HG03354 (cell line): Measurements from ENCODE around the gene MOB3A.
A peak's percentile ranks its signal among the peaks of the same experiment; 100 is the strongest.
"Not testable (repeated sequence)": the region's sequence is repeated elsewhere in the genome, so short reads cannot be mapped to it uniquely, and the experiment has no call there.

Experiments used
- ATAC-seq: cut with Tn5 transposase; IDR thresholded peaks from one replicate; pipeline ENCODE4 v1.9.1; 2021; ENCODE audit warnings: mild to moderate bottlenecking; ENCODE audit not compliant: unreplicated experiment, poor library complexity, severe bottlenecking

The MOB3A gene

DNA sequence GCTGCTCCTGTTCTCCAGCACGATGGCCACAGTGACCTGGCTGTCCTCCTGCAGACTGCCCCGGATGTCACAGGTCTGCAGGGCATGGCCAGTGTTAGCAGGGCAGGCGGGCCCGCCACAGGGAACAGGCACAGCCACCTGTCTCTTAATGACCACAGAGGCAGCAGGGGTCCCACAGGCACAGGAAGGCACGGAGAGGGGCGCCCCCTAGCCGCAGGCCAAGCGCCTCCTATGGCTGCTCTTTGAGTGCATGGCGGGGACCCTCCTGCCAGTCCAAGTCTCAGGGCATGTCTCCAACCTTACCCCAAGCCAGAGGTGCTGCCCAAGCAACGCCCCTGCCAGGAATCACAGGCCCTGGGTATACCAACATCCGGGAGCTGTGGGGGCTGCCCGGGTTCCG is 14.7 kb upstream of the MOB3A start:
- ATAC-seq, result no peak

DNA sequence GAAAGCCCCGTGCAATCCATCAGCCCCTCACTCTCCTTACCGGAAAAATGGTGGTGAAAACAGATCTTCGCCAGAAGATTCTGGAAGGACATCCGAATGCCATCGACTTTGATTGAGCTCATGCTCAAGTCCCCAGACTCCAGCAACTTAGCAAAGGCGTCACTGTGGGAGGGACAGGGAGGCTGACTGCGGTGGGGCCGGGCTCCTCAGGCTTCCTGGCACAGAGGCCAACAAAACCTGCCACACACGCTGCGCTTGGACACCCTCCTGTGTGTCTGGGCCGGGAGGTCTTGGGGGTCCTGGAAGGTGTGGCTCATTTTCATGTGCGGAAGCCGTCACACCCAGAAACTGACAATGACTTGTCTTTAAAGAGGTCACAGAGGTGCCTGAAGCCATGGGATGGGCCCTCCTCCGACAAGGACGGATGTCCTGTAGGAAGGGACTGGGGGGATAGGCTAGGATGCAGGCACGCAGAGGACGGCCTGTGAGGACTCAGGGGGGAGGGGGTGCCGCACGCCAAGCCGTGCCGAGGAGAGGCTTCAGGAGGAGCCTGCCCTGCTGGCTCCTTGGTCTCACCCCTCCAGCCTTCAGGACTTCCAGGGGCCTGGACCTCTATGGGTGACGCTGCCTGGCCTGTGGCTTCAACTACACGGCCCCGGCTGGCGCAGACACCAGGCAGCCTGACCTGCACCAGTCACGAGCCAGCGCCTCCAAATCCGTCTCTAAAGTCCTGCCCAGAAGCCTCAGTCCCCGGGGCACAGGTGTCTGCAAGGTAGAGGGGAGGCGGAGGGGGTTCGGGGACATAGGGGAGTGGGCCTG is 13.1 kb upstream of the MOB3A start:
- ATAC-seq, result no peak

DNA sequence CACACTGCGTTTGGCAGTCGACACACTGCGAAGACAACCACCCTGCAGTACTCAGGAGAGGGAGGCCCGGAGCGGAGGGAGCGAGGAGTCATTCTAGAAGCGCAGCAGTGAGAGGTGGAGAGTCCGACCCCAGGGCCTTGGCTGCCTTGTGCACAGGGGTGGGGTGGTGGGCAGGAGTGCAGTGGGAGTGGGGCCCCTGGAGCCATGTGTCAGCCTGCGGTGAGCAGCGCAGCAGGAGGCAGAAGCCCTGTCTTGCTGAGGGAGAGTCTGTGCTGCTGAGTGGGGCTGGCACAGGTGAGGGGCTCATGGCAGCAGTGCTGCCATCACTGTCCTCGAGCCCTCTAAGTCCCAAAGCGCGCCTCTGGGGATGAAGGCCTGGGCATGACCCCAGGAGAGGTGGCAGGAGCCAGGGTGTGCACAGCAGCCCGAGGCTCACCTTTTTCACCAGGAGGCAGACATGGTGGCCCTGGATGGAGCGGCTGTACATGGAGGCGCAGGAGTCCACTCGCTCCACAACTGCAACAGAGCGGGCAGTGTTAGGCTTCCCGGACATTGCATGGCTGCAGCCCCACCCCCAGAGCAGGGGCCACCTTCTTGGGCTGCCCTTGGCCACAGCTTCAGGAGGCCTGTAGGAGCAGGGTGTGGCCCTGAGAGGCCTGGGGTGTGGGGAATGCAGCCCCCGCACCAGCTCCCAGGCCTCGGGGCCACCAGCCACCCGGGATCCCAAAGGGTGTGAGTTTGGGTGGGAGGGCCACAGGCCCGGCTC is 12.3 kb upstream of the MOB3A start:
- no peak for ATAC-seq

DNA sequence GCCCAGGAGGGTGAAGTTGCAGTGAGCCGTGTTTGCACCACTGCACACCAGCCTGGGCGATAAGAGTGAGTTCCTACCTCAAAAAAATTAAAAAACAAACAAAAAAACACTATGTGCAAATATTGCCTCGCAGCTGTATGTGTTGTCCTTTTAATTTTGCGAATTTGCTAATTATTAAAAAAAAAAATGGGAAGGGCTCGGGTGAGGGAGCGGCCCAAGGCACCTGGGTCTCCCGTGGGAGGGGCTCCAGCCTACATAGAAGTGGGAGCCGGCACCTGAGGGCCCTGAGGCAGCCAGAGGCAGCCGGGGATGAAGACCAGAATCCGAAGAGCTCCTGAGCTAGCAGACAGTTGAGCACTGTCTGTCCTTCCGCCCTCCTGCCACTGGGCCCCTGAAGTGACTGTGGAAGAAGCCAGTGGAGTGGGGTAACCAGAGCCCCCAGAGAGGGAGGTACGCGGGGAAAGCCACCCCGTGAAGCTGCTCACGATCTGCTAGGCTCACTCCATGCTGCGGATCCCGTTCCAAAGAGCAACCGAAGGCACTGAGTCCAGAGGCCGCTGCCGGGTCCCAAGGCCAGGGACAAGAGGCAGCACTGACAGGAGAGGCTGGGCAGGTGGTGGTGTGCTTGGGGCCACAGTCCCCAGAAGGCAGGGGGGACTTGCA is 7.0 kb upstream of the MOB3A start:
- ATAC-seq, result no peak

DNA sequence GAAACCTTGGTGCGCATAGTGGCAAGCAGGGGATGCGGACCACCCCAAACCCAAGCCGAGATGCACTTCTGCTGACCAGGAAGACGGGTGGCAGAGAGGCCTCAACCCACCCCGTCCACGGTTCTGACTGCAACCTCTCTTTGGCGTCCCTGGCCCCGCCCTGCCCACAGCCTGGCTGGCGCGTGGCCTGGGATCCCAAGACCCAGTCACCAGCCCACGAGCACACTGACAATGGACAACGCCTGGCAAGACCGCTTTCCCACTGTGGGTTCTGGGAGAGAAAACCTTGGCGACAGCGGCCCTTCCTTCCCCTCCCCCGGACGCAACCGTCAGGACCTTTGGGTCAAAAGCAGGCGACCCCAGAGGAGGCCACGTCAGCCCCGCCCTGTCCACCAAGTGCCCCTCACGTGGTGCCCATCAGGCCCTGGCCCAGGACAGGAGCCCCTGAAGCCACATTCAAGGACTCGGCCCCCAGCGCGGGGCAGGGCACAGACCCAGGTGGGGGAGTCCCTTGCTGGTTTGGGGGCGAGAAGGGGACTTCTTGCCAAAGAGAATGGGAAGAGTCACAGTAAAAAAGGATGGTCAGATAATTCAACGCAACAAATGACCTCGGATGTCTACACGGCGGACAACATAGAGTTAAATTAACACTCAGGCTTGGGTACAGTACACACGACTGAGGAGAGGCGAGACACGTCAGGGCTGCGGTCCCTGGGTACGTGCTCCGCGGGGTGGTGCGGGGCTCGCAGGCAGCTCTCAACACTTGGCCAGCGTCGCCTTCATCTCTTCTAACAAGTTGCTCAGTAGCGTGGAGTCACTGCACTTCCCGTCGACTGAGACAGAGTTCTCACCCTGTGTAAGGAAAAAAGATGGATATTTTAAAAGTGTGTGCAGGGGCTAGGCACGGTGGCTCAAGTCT is 5.5 kb upstream of the MOB3A start:
- no peak for ATAC-seq

DNA sequence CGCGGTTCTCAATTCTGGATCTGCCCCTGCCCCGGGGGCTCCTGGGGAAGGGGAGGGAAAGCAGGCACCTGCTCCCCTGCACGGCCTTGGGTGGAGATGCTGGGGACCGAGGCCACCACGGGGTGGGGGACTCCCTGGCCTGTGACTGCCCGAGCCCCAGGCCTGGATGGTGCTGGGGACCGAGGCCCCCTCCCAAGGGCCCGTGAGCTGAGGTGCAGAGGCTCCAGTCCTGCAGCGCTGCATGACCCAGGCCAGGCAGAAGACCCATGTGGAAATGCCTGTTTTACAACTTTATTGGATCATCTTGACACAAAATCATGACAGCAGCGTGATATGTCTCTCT is 4.6 kb upstream of the MOB3A start:
- ATAC-seq, result no peak

DNA sequence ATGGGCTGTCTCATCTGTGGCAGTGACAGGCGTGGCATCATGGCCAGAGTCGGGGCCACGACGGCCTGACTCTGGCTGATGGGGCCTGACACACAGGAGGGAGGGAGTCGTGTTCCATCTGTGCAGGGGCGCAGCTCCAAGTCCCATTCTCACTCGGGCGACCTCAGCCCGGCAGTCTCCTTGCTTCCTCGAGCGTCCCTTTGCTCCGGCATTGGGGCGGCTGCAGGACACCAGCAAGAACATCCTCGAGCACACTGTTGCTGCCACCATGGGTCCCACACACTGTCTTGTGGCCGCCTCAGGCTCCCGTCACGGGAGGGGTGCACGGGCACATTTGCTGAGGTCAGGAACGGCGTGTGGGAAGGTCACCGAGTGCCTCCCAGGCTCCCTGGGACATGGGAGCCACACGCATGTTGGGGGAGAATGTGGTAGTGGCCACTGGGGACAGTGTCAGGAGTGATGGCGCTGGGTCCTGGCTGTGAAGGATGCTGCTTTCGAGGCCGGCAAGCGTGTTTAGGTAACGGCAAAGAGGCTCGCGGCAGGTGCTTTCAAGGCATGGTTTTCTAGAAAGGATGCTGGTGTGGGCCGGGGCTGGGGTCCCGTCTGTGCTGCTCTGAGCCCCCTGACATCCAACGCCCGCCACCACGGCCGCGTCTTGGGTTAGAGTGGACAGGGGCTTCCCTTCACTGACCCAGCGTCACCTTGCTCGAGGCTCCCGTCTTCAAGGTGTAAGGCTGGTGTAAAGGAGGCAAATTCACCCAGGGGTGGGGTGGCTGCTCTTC is 4.0 kb upstream of the MOB3A start:
- ATAC-seq, result no peak

DNA sequence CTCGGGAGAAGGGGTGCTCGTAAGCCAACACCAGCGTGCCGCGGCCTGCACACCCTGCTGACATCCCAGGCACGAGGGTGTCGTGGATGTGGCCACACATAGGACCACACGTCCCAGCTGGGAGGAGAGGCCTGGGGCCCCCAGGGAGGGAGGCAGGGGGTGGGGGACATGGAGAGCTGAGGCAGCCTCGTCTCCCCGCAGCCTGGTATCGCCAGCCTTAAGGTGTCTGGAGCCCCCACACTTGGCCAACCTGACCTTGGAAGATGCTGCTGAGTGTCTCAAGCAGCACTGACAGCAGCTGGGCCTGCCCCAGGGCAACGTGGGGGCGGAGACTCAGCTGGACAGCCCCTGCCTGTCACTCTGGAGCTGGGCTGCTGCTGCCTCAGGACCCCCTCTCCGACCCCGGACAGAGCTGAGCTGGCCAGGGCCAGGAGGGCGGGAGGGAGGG is 3.0 kb upstream of the MOB3A start:
- ATAC-seq, result no peak

DNA sequence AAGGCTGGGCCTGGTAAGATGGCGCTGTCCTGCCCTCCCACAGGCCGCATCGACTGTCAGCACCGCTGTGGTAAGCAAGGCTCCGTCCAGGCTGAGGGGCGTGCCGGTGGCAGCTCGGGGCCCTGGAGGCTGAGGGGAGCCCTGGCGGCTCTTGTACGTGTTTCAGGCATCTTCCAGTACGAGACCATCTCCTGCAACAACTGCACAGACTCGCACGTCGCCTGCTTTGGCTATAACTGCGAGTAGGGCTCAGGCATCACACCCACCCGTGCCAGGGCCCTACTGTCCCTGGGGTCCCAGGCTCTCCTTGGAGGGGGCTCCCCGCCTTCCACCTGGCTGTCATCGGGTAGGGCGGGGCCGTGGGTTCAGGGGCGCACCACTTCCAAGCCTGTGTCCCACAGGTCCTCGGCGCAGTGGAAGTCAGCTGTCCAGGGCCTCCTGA is 1.8 kb upstream of the MOB3A start:
- ATAC-seq, result no peak

DNA sequence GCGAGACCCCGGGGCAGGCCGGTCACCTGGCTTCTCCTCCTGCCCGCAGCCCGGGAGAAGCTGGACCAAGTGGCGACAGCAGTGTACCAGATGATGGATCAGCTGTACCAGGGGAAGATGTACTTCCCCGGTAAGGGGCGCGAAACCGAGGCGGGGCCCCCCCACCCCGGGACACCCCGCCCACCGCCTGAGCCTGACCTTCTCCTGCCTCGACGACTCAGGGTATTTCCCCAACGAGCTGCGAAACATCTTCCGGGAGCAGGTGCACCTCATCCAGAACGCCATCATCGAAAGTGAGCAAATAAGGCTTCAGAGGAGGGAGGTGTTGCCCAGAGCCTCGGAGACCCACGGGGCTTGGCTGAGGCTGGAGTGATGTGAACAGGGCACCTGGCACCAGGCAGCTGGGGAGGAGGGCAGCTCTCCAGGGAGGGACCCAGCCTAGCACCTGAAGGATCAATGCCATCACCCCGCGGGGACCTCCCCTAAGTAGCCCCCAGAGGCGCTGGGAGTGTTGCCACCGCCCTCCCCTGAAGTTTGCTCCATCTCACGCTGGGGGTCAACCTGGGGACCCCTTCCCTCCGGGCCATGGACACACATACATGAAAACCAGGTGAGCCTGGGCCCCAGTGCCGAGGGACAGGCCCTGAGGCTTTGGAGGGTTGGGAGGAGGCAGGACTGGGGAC is 1.2 kb upstream of the MOB3A start:
- ATAC-seq, result no peak

DNA sequence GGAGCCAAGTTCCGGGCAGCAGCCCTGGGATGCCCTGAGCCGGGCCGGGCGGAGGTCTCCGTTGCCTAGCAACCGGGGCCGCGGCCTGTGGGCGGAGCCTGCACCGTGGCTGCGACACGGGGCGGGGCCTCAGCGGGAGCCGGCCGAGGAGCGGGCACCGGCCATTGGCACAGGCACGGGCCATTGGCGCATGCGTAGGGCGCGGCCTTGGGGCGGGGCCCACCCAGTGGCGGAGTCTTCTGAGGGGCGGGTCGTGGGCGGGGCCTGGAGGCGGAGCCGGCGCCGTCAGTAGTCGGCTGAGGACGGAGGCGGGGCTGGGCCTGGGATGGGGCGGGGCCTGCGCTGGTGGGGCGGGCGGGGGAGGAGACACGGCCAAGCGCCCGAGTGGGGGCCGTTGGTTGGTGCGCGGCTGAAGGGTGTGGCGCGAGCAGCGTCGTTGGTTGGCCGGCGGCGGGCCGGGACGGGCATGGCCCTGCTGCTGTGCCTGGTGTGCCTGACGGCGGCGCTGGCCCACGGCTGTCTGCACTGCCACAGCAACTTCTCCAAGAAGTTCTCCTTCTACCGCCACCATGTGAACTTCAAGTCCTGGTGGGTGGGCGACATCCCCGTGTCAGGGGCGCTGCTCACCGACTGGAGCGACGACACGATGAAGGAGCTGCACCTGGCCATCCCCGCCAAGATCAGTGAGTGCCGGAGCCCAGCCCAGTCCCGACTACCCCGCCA is 515 bp upstream of the MOB3A start, which contains the start of gene IZUMO4:
Gene IZUMO4, plus strand, starts transcription at position 436 of the 723 bp plus-strand sequence. Its CDS starts 31 bp downstream, at position 467.
- ATAC-seq, result peak; percentile 65

DNA sequence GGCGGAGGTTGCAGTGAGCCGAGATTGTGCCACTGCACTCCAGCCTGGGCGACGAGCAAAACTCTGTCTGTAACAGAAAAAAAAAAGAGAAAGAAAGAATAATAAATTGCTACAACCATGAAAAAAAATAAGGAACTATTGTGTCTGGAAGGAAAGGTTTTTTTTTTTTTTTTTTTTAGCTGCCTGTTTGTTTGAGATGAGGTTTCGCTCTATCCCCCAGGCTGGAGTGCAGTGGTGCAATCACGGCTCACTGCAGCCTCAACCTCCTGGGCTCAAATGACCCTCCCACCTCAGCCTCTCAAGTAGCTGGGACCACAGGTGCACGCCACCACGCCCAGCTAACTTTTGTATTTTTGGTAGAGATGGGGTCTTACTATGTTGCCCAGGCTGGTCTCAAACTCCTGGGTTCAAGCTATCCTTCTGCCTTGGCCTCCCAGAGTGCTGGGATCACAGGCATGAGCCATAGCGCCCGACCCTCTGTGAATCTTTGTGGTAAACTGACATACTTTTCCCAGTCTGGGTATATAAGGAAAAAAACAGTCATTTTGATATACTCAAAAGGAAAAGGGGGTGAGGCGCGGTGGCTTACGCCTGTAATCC is 4.1 kb downstream of the MOB3A start:
- ATAC-seq, result not testable (repeated sequence)

DNA sequence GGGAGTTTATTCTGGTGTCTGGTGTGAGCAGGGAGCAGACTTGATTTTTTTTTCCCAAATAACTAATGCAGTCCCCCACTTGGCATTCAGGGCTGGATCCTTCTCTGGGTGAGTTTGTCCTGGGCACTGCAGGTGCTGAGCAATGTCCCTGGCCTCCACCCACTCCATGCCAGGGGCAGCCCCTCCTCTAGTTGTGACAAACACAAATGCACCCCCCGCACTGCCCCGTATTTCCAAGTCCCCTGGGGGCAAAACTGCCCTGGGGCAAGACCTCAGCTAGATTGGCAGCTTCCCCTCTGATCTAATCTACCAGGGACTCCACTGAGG is 6.4 kb downstream of the MOB3A start:
- no peak for ATAC-seq

DNA sequence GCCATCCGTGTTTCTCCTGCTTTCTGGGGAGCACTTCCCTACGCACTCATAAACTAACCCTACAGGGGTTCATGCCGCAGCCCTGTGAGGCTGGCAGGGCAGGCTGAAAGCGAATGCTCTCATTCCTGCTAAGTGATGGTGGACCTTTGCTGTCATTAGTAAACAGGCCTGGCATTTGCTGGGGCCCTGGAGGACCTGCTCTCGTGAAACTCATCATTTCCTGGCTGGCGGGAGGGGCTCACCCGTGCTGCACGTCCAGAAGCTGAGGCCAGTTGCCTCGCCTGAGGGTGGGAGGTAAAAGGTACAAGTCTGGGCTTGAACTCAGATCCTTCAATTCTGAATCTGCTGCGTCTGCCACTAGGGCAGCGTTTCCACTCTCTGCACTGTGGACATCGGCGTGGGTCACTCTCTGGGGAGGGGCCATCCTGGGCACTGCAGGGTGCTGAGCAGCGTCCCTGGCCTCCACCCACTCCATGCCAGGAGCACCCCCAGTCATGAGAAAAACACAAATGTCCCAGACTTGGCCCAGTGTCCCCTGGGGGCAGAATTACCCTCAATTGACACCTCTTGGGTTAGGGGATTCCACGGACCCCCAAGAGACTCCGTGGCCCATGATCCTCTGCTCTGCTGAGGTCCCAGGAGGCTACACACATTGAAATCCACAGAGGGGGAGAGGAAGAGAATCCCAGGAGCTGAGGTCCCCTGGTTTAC is 7.0 kb downstream of the MOB3A start:
- ATAC-seq, result no peak

DNA sequence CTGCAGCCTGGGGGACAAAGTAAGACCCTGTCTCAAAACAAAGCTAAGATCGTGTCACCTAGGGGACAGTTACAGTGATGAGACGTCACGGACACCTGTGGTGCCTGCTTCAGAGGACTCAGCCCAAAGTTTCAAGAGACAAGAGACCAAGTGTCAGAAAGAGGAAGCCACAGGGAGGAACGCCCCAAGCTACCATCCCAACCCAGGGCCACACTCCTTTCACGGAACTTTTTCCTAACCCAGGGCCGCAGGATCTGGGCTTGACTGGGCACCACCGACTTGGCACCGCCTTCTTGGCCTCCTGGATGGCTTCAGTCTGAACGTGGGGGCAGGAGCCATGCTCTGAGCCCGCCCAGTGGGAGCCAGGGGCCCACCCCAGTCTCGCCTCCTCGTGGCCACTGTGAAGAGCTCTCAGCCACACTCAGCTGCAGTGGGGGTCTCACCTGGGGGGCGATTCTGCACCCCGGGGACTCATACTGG is 8.5 kb downstream of the MOB3A start:
- ATAC-seq, result no peak

DNA sequence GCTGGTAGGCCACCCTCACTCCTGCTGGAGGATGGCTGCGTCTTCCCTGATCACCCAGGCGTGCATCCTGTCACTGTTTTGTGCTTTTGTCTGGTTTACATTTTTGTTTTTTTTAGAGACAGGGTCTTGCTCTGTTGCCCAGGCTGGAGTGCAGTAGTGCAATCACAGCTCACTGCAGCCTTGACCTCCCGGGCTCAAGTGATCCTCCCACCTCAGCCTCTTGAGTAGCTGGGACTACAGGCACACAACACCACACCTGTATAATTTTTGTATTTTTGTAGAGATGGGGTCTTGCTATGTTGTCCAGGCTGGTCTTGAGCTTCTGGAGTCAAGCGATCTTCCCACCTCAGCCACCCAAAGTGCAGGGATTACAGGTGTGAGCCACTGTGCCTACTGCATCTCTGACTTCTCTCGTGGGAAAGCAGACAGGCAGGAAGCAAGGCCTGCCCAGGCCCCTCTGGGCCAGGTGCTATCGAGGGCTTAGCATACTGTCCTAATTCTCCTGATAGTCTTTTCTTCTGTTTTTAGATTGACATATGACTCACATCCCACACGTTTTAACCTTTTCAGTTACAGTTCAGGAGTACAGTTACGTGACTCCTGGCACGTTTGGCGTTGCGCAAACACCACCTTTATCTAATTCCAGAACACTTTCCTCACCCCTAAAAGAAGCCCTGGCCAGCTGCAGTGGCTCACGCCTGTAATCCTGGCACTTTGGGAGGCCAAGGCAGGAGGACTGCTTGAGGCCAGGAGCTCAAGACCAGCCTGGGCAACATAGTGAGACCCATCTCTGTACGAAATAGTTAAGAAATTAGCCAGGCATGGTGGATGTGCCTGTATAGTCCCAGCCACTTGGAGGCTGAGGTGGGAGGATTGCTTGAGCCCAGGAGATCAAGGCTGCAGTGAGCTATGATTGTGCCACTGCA is 9.2 kb downstream of the MOB3A start:
- ATAC-seq, result peak; percentile 21
